ENCODE data around the gene CYTL1. TPM values are rescaled to one million over a fixed set of nuclear protein-coding genes. Genes with fewer than 3 reads are reported as not detected.

Gene CYTL1
- total and polyA plus RNA-seq, 2 donors (not counting 3 experiments of a cell fraction or from before 2014, with no cell fraction given) = 4.0 to 36.8 TPM

DNA sequence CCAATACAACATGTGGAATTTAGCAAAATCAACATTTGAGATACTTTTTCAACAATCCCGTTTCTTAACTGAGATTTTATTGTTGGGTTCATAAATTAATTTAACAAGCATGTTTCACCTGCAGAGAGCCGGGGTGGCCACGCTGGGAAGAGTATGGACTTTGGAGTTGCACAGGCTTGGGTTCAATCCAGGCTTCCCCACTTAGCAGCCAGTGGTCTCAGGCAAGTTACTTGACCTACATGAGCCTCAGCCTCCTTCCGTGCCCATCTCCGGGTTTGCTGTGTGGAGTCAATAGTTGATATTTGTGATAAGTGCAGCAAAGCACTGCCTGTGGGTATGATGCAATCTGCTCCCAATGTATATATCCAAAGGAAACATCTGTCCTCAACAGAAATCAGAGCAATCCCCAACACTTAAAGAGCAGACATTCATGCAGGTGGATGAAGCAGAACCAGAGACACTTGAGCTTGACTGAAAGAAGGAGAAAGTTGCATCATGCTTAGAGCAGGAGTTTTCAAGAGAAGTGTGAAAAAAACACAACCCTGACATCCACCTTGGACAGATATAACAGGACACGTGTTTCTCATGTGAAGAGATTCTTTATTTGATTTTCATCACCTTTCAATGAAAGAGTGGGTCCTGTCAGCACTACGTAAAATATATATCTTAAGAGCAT, 5.1 kb downstream of the CYTL1 start:
- TF ChIP-seq MYC (IDR thresholded peaks at IDR 0.05; ENCODE audit: low read depth, low read length) (no peak), FOS (IDR thresholded peaks at IDR 0.05; ENCODE audit: borderline replicate concordance, insufficient read depth, low read length) (no peak), POLR2A (IDR thresholded peaks at IDR 0.05; ENCODE audit: low read depth, low read length) (no peak), EZH2 (IDR thresholded peaks at IDR 0.05; ENCODE audit: borderline replicate concordance, low read depth, low read length, severe bottlenecking) (no peak), GATA2 (IDR thresholded peaks at IDR 0.05; ENCODE audit: insufficient read depth, insufficient read length, low read depth, low read length) (no peak), POLR2AphosphoS5 (IDR thresholded peaks at IDR 0.05; ENCODE audit: insufficient read depth, low read depth, low read length) (no peak), JUN (IDR thresholded peaks at IDR 0.05; ENCODE audit: borderline replicate concordance, insufficient read depth, insufficient read length, low read depth) (no peak)
- TF ChIP-seq, protein P1, sequence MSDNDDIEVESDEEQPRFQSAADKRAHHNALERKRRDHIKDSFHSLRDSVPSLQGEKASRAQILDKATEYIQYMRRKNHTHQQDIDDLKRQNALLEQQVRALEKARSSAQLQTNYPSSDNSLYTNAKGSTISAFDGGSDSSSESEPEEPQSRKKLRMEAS (IDR thresholded peaks at IDR 0.05; ENCODE audit: insufficient read depth, insufficient read length) = no peak
- TF ChIP-seq, protein P2, sequence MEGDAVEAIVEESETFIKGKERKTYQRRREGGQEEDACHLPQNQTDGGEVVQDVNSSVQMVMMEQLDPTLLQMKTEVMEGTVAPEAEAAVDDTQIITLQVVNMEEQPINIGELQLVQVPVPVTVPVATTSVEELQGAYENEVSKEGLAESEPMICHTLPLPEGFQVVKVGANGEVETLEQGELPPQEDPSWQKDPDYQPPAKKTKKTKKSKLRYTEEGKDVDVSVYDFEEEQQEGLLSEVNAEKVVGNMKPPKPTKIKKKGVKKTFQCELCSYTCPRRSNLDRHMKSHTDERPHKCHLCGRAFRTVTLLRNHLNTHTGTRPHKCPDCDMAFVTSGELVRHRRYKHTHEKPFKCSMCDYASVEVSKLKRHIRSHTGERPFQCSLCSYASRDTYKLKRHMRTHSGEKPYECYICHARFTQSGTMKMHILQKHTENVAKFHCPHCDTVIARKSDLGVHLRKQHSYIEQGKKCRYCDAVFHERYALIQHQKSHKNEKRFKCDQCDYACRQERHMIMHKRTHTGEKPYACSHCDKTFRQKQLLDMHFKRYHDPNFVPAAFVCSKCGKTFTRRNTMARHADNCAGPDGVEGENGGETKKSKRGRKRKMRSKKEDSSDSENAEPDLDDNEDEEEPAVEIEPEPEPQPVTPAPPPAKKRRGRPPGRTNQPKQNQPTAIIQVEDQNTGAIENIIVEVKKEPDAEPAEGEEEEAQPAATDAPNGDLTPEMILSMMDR (IDR thresholded peaks at IDR 0.05; ENCODE audit: extremely low read depth in 1 of 2, insufficient read depth in 1 of 2, low read depth in 1 of 2, low read length in 2 of 2) = no peak
- no TSS peak for BruUV-seq (replicated peaks)
- CTCF ChIA-PET = no interaction called here
- Histone ChIP-seq H3K4me3 (replicated peaks in 1 of 3; ENCODE audit: insufficient read depth in 1 of 3, low read depth in 1 of 3, low read length in 3 of 3) (no peak overlapping the region), H2AFZ (ENCODE audit: low read depth, low read length) (no peak overlapping the region), H3K9ac (replicated peaks; ENCODE audit: extremely low read depth, insufficient read depth, low read length) (no peak overlapping the region), H4K20me1 (replicated peaks; ENCODE audit: control insufficient read depth, extremely low read depth, insufficient read depth, low read length) (no peaks in the 10 kb centered on the region), H3K27me3 (ENCODE audit: control insufficient read depth in 2 of 2, insufficient read depth in 2 of 2, low read length in 2 of 2) (peaks cover 16 to 21% of the 10 kb centered on the region in 2 experiments), H3K27ac (ENCODE audit: insufficient read depth, low read depth, low read length) (no peak overlapping the region), H3K9me1 (replicated peaks; ENCODE audit: control insufficient read depth, extremely low read depth, insufficient read depth, low read length) (no peaks in the 10 kb centered on the region), H3K4me1 (ENCODE audit: control insufficient read depth, extremely low read depth, insufficient read depth, low read length) (no peaks in the 10 kb centered on the region), H3K79me2 (ENCODE audit: control insufficient read depth, insufficient read depth, low read length) (no peaks in the 10 kb centered on the region), H3K4me2 (ENCODE audit: insufficient read depth, low read length) (no peak overlapping the region), H3K36me3 (ENCODE audit: control insufficient read depth in 2 of 2, extremely low read depth in 1 of 2, insufficient read depth in 2 of 2, low read length in 2 of 2) (no peaks in the 10 kb centered on the region), H3K9me3 (replicated peaks; ENCODE audit: control insufficient read depth, insufficient read depth, low read length) (no peaks in the 10 kb centered on the region)
- DNase-seq (ENCODE audit: low read depth, low spot score) (no peak), FAIRE-seq (no peak)
- POLR2A ChIA-PET = no interaction called here
- dilution Hi-C loops (cut with MboI; ENCODE audit: extremely low pct_ligation_motif_present, low sequenced_read_pairs) (no loop called here), intact Hi-C loops (cut with micrococcal nuclease) (no loop called here)
